ENCODE data around the gene CHST11. TPM values are rescaled to one million over a fixed set of nuclear protein-coding genes. Genes with fewer than 3 reads are reported as not detected.

CHST11 gene
- total and polyA plus RNA-seq, 8 donors, result 11.1 to 56.9 (median 14.8) TPM

DNA sequence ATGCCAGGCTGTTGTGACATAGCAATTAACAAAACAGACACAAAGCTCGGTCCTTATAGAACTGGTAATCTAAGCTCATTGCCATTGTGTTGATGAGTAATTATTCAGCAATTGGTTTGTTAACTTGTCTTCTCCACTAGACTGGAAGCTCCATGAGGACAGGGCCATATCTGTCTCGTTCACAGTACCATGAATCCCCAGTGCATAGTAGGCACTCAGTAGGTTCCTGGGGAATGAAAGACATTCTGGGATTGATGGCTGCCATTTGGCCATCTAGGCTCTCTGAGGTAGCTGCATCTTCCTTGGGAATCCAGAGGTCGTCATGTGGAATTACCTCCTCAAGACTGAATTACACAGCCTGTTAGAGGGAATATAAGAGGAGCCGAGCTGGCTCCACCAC lies 177.3 kb downstream of the CHST11 start:
- no peak overlapping the region for H3K4me3 ChIP-seq
- no peaks in the 10 kb centered on the region for H3K27me3 ChIP-seq
- DNase-seq (no peak), ATAC-seq (no peak)
- no peaks in the 10 kb centered on the region for H3K36me3 ChIP-seq
- intact Hi-C loops (cut with DNase I), result no loop called here
- no peaks in the 10 kb centered on the region for H3K9me3 ChIP-seq
- TF ChIP-seq, protein P1, sequence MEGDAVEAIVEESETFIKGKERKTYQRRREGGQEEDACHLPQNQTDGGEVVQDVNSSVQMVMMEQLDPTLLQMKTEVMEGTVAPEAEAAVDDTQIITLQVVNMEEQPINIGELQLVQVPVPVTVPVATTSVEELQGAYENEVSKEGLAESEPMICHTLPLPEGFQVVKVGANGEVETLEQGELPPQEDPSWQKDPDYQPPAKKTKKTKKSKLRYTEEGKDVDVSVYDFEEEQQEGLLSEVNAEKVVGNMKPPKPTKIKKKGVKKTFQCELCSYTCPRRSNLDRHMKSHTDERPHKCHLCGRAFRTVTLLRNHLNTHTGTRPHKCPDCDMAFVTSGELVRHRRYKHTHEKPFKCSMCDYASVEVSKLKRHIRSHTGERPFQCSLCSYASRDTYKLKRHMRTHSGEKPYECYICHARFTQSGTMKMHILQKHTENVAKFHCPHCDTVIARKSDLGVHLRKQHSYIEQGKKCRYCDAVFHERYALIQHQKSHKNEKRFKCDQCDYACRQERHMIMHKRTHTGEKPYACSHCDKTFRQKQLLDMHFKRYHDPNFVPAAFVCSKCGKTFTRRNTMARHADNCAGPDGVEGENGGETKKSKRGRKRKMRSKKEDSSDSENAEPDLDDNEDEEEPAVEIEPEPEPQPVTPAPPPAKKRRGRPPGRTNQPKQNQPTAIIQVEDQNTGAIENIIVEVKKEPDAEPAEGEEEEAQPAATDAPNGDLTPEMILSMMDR (IDR thresholded peaks at IDR 0.05), result no peak
- no peak overlapping the region for H3K27ac ChIP-seq
- peaks cover 0 to 30% of the 10 kb centered on the region in 2 donors for H3K4me1 ChIP-seq

DNA sequence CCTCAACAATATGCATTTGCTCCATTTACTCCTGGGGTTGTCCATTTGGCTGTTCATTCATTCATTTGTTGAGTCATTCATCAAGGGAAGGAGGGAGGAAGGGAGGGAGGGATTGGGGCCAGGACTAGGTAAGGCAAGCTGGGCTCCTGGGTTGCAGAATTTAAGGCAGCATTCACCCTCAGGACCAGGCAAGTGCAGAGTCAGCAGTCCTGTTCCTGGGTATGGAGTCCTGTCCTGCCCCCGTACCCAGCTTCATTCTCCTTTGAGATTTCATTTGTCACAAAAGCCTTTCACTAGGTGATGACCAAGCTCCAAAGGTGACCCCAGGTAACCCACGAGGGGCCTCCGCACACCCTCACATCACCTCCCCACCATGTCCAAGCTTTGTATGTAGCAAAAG lies 178.1 kb downstream of the CHST11 start:
- intact Hi-C loops (cut with DNase I), result no loop called here
- Histone ChIP-seq H3K27ac (no peak overlapping the region), H3K27me3 (no peaks in the 10 kb centered on the region), H3K4me3 (no peak overlapping the region), H3K36me3 (no peaks in the 10 kb centered on the region), H3K9me3 (no peaks in the 10 kb centered on the region), H3K4me1 (peaks cover 0 to 30% of the 10 kb centered on the region in 2 donors)
- DNase-seq, result no peak
- no peak for ATAC-seq
- TF ChIP-seq, protein P1 (IDR thresholded peaks at IDR 0.05), result no peak

DNA sequence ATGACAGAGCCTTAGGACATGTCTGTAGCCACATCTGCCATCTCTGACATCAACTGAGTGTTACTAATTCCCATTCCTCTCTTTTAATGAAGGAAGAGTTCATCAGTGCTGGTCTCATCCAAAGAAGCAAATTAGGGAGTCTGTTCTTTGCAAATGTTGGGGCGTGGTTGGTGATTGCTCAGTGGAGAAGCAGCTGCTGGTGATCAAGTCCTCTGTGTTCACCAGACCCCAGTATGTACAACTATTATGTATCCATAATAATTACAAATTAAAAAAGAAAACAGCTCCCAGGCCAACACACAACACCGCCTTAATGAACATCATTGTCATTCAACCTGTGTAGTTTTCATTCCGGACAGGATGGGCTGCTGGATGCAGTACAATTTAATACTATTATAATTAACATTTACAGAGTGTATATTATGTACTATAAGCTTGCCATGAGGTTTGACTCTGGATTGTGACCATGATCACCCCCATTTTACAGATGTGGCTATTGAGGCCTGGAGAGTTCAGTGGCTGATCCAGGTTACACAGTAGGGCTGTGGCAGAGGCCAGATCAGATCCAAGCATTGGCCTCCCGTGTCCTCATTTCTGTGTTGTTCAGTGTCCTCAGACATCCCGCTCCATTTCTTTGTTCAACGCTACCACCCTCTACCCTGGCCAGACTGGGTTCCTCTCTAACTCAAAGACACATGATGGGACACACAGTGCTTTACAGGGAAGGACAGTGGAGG lies 179.0 kb downstream of the CHST11 start:
- ATAC-seq, result no peak
- H3K4me1 ChIP-seq, result peaks cover 0 to 30% of the 10 kb centered on the region in 2 donors

DNA sequence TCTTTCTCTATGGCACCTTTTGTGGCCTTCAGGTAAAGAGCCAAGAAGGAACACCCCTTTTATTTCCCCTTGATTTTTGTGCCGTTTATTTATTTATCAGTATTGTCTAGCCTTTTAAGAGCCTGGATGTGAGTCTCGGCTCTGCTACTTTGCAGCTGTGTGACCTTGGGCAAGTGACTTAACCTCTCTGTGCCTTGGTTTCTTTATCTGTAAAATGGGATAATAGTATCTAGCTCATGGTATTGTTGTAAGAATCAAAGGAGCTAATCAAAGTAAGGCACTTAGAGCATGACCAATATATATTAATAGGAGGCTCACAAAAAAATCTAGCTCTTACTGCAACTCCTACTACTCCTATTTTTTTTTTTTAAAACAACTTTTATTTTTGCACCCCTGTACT lies 179.7 kb downstream of the CHST11 start:
- H3K4me3 ChIP-seq, result no peak overlapping the region
- no peaks in the 10 kb centered on the region for H3K36me3 ChIP-seq
- H3K4me1 ChIP-seq, result peaks cover 0 to 36% of the 10 kb centered on the region in 2 donors
- no peaks in the 10 kb centered on the region for H3K9me3 ChIP-seq
- H3K27ac ChIP-seq, result no peak overlapping the region
- ATAC-seq, result no peak
- DNase-seq, result no peak
- TF ChIP-seq, protein P1 (IDR thresholded peaks at IDR 0.05), result no peak
- H3K27me3 ChIP-seq, result no peaks in the 10 kb centered on the region
- intact Hi-C loops (cut with DNase I), result no loop called here

More for the DNA sequence above, 179.0 kb downstream of the CHST11 start:
- DNase-seq, result no peak
- intact Hi-C loops (cut with DNase I), result no loop called here
- Histone ChIP-seq H3K27ac (no peak overlapping the region), H3K36me3 (no peaks in the 10 kb centered on the region), H3K9me3 (no peaks in the 10 kb centered on the region), H3K4me3 (no peak overlapping the region), H3K27me3 (no peaks in the 10 kb centered on the region)
- TF ChIP-seq, protein P1 (IDR thresholded peaks at IDR 0.05), result no peak

DNA sequence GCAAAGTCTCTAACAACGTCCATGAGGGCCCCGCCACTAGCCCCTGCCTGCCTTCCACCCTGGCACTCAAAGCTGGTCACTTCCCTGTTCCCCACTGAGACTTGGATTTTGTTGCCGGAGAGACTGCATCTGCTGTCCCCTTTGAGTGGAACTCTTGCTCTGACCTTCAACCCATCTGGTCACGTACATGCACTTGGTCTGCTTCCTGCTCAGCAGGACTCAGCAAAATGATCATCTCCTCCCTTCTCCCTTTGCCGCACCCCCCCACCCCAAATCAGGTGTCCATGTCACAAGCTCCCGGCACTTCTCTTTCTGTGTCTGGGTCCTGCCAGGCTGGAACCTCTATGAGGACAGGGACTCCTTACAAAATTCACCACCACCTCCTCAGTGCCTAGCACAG lies 180.9 kb downstream of the CHST11 start:
- Histone ChIP-seq H3K4me3 (no peak overlapping the region), H3K27ac (peak overlapping the region; percentile 56 to 71), H3K36me3 (no peaks in the 10 kb centered on the region), H3K4me1 (peaks cover 0 to 47% of the 10 kb centered on the region in 2 donors), H3K9me3 (no peaks in the 10 kb centered on the region), H3K27me3 (no peaks in the 10 kb centered on the region)
- TF ChIP-seq, protein P1 (IDR thresholded peaks at IDR 0.05), result no peak
- DNase-seq (peak in 1 of 4 donors; percentile 71), ATAC-seq (peak; percentile 51)
- intact Hi-C loops (cut with DNase I), result no loop called here

Data from left lung (tissue), 10 donors.